Measurements from ENCODE around the gene BMP10. TPM values are rescaled to one million over a fixed set of nuclear protein-coding genes. Genes with fewer than 3 reads are reported as not detected.

The BMP10 gene
- total and polyA plus RNA-seq, 2 of the 8 experiments (the other 6 are each of a cell fraction or from before 2014, with no cell fraction given), result not detected

- H2BK12ac ChIP-seq (ENCODE audit: low read depth, low read length), result no peak overlapping the region
- no peak overlapping the region for H3K4me3 ChIP-seq (ENCODE audit: extremely low read depth in 1 of 4, insufficient read depth in 2 of 4, low read depth in 3 of 4, low read length in 4 of 4)
- H3K4me2 ChIP-seq (ENCODE audit: insufficient read depth in 1 of 2, low read depth in 2 of 2, low read length in 2 of 2), result no peak overlapping the region
- H3K23me2 ChIP-seq (ENCODE audit: low read depth, low read length), result no peaks in the 10 kb centered on the region; the same call in 1 of the 2 replicates
- H4K8ac ChIP-seq (ENCODE audit: extremely low read depth, insufficient read depth, low read length), result no peak overlapping the region
- no peak overlapping the region for H3K23ac ChIP-seq (ENCODE audit: insufficient read length)
- no peaks in the 10 kb centered on the region for H3K36me3 ChIP-seq (ENCODE audit: control insufficient read depth in 2 of 4, insufficient read depth in 4 of 4, low read length in 3 of 4)
- H4K20me1 ChIP-seq (replicated peaks in 1 of 2; ENCODE audit: control insufficient read depth in 1 of 2, insufficient read depth in 2 of 2, low read length in 2 of 2), result no peaks in the 10 kb centered on the region
- no peak overlapping the region for H2BK20ac ChIP-seq (ENCODE audit: low read length)
- ChIA-PET POLR2A (ENCODE audit: partially characterized antibody) (no interaction called here), CTCF (ENCODE audit: partially characterized antibody) (interaction anchor here (1.2 to 13.2 kb wide), 3 partner anchors 9 to 259 kb away, joined by 3 to 113 read pairs (median 7); no protein-coding TSS in a partner anchor)
- H3K4me1 ChIP-seq (replicated peaks in 1 of 4; ENCODE audit: control insufficient read depth in 3 of 4, insufficient read depth in 4 of 4, low read length in 3 of 4), result no peaks in the 10 kb centered on the region
- H3K56ac ChIP-seq (replicated peaks; ENCODE audit: insufficient read length, low read depth, low read length), result no peak overlapping the region
- H3K9me3 ChIP-seq (ENCODE audit: insufficient read depth in 2 of 2, low read depth in 1 of 2, low read length in 1 of 2), result no peaks in the 10 kb centered on the region
- WGBS, 2 experiments (ENCODE audit: extremely low coverage in 1 of 2, insufficient coverage in 1 of 2, insufficient read length in 1 of 2, insufficient replicate concordance in 2 of 2, low coverage in 1 of 2, low lambda C conversion rate in 2 of 2, missing lambda C conversion rate in 1 of 2), result 89% methylated on average over 4 of the region's 4 CpGs; no CpG with 5 or more reads in 1 of the 2 experiments
- H3K14ac ChIP-seq (ENCODE audit: insufficient read length), result no peak overlapping the region
- no peaks in the 10 kb centered on the region for H3K27me3 ChIP-seq (replicated peaks in 1 of 4; ENCODE audit: control insufficient read depth in 3 of 4, extremely low read depth in 1 of 4, insufficient read depth in 3 of 4, low read length in 3 of 4)
- H3K9ac ChIP-seq (replicated peaks in 1 of 4; ENCODE audit: extremely low read depth in 1 of 4, low read depth in 3 of 4, low read length in 3 of 4), result no peak overlapping the region
- no peaks in the 10 kb centered on the region for H3K79me2 ChIP-seq (ENCODE audit: control insufficient read depth in 1 of 2, insufficient read depth in 2 of 2, low read length in 2 of 2)
- H4K91ac ChIP-seq (replicated peaks; ENCODE audit: insufficient read length, low read length), result no peak overlapping the region
- no peak overlapping the region for H2AFZ ChIP-seq (ENCODE audit: low read length)
- FAIRE-seq (no peak), DNase-seq (ENCODE audit: low read depth in 1 of 2, low spot score in 2 of 2) (no peak)
- no peak overlapping the region for H3K4ac ChIP-seq (replicated peaks; ENCODE audit: insufficient read length, low read depth, low read length)
- no peak overlapping the region for H3K18ac ChIP-seq (ENCODE audit: extremely low read depth, low read length)
- H2AK5ac ChIP-seq (ENCODE audit: low read depth, low read length), result no peak overlapping the region
- no peak overlapping the region for H2BK120ac ChIP-seq (replicated peaks; ENCODE audit: low read depth, low read length)
- no peak overlapping the region for H2BK5ac ChIP-seq (ENCODE audit: low read depth, low read length)
- no peak overlapping the region for H4K5ac ChIP-seq (ENCODE audit: insufficient read length, low read depth, low read length)
- H3K79me1 ChIP-seq (ENCODE audit: low read depth, low read length), result no peaks in the 10 kb centered on the region
- no peak overlapping the region for H2BK15ac ChIP-seq (ENCODE audit: low read length)
- H3K27ac ChIP-seq (ENCODE audit: low read depth, low read length), result no peak overlapping the region
- TF ChIP-seq EZH2 (IDR thresholded peaks at IDR 0.05; ENCODE audit: low read depth, low read length, severe bottlenecking), result no peak
- TF ChIP-seq TAF1 (IDR thresholded peaks at IDR 0.05; ENCODE audit: low read depth, low read length), result no peak
- TF ChIP-seq BCL11A (IDR thresholded peaks at IDR 0.05; ENCODE audit: low read depth in 2 of 2, low read length in 2 of 2), result no peak
- TF ChIP-seq KDM1A (IDR thresholded peaks at IDR 0.05; ENCODE audit: borderline replicate concordance, low read length), result no peak
- TF ChIP-seq SAP30 (IDR thresholded peaks at IDR 0.05; ENCODE audit: insufficient read depth, insufficient replicate concordance, low read length), result no peak
- no peak for TF ChIP-seq BACH1 (IDR thresholded peaks at IDR 0.05; ENCODE audit: low read length)
- TF ChIP-seq GTF2F1 (IDR thresholded peaks at IDR 0.05; ENCODE audit: borderline replicate concordance, low read depth, low read length), result no peak
- no peak for TF ChIP-seq CBX5 (IDR thresholded peaks at IDR 0.05; ENCODE audit: low read depth, low read length)
- TF ChIP-seq SIRT6 (IDR thresholded peaks at IDR 0.05; ENCODE audit: low read length), result no peak
Measured at GRCh38 chr2:68853915-68854314, 17.3 kb downstream of the BMP10 start.
